ENCODE measurements around the gene KCTD18. TPM values are rescaled to one million over a fixed set of nuclear protein-coding genes. Genes with fewer than 3 reads are reported as not detected.

Gene KCTD18
- total RNA-seq, 2 donors from 2014 or later: 10.5 to 42.3 TPM

GRCh38 chr2:200492656-200493055 lies 17.2 kb downstream of the KCTD18 start:
- intact Hi-C loops (cut with DNase I): no loop called here
- DNase-seq: no peak
- no peaks in the 10 kb centered on the region for H3K4me1 ChIP-seq
- H3K27me3 ChIP-seq: no peaks in the 10 kb centered on the region
- no peak for ATAC-seq
- H3K4me3 ChIP-seq: no peak overlapping the region
- H3K9me3 ChIP-seq: no peaks in the 10 kb centered on the region
- TF ChIP-seq, protein P1, sequence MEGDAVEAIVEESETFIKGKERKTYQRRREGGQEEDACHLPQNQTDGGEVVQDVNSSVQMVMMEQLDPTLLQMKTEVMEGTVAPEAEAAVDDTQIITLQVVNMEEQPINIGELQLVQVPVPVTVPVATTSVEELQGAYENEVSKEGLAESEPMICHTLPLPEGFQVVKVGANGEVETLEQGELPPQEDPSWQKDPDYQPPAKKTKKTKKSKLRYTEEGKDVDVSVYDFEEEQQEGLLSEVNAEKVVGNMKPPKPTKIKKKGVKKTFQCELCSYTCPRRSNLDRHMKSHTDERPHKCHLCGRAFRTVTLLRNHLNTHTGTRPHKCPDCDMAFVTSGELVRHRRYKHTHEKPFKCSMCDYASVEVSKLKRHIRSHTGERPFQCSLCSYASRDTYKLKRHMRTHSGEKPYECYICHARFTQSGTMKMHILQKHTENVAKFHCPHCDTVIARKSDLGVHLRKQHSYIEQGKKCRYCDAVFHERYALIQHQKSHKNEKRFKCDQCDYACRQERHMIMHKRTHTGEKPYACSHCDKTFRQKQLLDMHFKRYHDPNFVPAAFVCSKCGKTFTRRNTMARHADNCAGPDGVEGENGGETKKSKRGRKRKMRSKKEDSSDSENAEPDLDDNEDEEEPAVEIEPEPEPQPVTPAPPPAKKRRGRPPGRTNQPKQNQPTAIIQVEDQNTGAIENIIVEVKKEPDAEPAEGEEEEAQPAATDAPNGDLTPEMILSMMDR (IDR thresholded peaks at IDR 0.05): no peak
- no peak for TF ChIP-seq POLR2A (IDR thresholded peaks at IDR 0.05)
- H3K36me3 ChIP-seq (replicated peaks in 1 of 2; ENCODE audit: insufficient read depth in 1 of 2, low read depth in 2 of 2): peaks cover 0 to 28% of the 10 kb centered on the region in 2 donors
- H3K27ac ChIP-seq: no peak overlapping the region

DNA sequence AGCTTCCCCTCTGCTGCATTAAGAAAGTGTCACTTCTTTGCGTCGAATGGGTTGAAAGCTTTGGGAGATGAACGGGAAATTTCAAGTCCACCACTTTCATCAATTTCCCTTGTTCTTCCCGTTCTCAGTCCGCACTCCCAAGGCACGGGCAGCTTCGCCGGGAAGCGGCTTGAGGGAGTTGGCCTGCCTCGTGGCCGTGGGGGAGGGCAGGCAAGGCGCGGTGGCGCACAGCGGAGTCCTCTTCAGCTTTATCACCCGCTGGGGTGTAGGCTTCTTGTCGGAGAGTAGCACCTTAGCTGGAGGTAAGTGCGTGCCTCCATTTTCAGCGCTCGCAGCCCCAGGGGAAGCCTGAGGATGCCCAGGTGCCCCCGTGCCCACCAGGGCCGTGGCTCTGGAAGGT lies 19.9 kb downstream of the KCTD18 start:
- H3K27ac ChIP-seq: no peak overlapping the region
- TF ChIP-seq, protein P1 (IDR thresholded peaks at IDR 0.05): no peak
- TF ChIP-seq POLR2A (IDR thresholded peaks at IDR 0.05): no peak
- no peak overlapping the region for H3K4me3 ChIP-seq
- H3K4me1 ChIP-seq: no peaks in the 10 kb centered on the region
- no peaks in the 10 kb centered on the region for H3K27me3 ChIP-seq
- no peaks in the 10 kb centered on the region for H3K9me3 ChIP-seq
- intact Hi-C loops (cut with DNase I): no loop called here
- H3K36me3 ChIP-seq (replicated peaks in 1 of 2; ENCODE audit: insufficient read depth in 1 of 2, low read depth in 2 of 2): peaks cover 0 to 21% of the 10 kb centered on the region in 2 donors
- WGBS, 2 donors: 95% methylated on average over 20 to 22 of the region's 22 CpGs
- no peak for ATAC-seq
- DNase-seq: no peak

- Histone ChIP-seq H3K27ac (no peak overlapping the region), H3K27me3 (no peaks in the 10 kb centered on the region), H3K4me3 (no peak overlapping the region), H3K36me3 (replicated peaks in 1 of 2; ENCODE audit: insufficient read depth in 1 of 2, low read depth in 2 of 2) (peaks cover 0 to 19% of the 10 kb centered on the region in 2 donors), H3K4me1 (peaks cover 9% of the 10 kb centered on the region), H3K9me3 (no peaks in the 10 kb centered on the region)
- DNase-seq: no peak
- intact Hi-C loops (cut with DNase I): no loop called here
- 82 to 89% methylated on average over 4 of the region's 4 CpGs for WGBS, 2 donors
- no peak for TF ChIP-seq POLR2A (IDR thresholded peaks at IDR 0.05)
- TF ChIP-seq, protein P1 (IDR thresholded peaks at IDR 0.05): no peak
- no peak for ATAC-seq
Observed at GRCh38 chr2:200488169-200488568, 21.7 kb downstream of the KCTD18 start.

GRCh38 chr2:200486529-200486928 lies 23.3 kb downstream of the KCTD18 start:
- H3K4me1 ChIP-seq: peaks cover 23% of the 10 kb centered on the region
- no peaks in the 10 kb centered on the region for H3K9me3 ChIP-seq
- DNase-seq (no peak), ATAC-seq (no peak)
- TF ChIP-seq POLR2A (IDR thresholded peaks at IDR 0.05): no peak
- TF ChIP-seq, protein P1 (IDR thresholded peaks at IDR 0.05): no peak
- intact Hi-C loops (cut with DNase I): no loop called here
- WGBS, 2 donors: 71 to 72% methylated on average over 2 of the region's 2 CpGs
- H3K27ac ChIP-seq: no peak overlapping the region
- no peak overlapping the region for H3K4me3 ChIP-seq
- peaks cover 0 to 14% of the 10 kb centered on the region in 2 donors for H3K36me3 ChIP-seq (replicated peaks in 1 of 2; ENCODE audit: insufficient read depth in 1 of 2, low read depth in 2 of 2)
- no peaks in the 10 kb centered on the region for H3K27me3 ChIP-seq

GRCh38 chr2:200484934-200485333 lies 24.9 kb downstream of the KCTD18 start:
- TF ChIP-seq, protein P1 (IDR thresholded peaks at IDR 0.05): no peak
- no peak for TF ChIP-seq POLR2A (IDR thresholded peaks at IDR 0.05)
- ATAC-seq (no peak), DNase-seq (no peak)
- Histone ChIP-seq H3K27me3 (no peaks in the 10 kb centered on the region), H3K4me3 (no peak overlapping the region), H3K36me3 (replicated peaks in 1 of 2; ENCODE audit: insufficient read depth in 1 of 2, low read depth in 2 of 2) (peaks cover 0 to 4% of the 10 kb centered on the region in 2 donors), H3K9me3 (no peaks in the 10 kb centered on the region), H3K4me1 (peaks cover 24% of the 10 kb centered on the region), H3K27ac (no peak overlapping the region)
- intact Hi-C loops (cut with DNase I): no loop called here
- WGBS, 2 donors: 60 to 61% methylated on average over 3 of the region's 3 CpGs
